HG02973 (cell line): ENCODE measurements around the gene ZIC4.

Source experiments
- ATAC-seq: cut with Tn5 transposase; IDR thresholded peaks from one replicate; pipeline ENCODE4 v1.9.1; 2021; ENCODE audit warnings: moderate library complexity; ENCODE audit not compliant: unreplicated experiment

ZIC4 gene

DNA sequence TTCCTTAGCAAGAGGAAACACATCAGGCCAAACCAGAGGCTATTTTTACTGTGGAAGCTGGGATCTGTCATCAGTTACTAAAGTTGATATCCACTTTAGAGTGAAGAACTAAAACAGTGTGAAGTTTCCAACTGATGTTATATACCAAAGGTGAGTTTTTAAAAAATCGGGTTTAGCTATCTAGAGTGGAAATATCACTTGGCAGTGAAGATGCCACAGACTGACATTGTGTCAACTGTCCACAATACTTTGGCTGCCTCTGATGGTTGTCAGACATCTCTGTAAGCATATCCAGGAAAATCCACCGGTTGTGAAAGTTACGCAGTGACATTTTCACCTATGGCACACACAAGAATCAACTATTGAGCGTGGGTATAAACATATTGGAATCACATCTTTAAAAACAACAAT, 12.0 kb upstream of the ZIC4 start:
- ATAC-seq = no peak

DNA sequence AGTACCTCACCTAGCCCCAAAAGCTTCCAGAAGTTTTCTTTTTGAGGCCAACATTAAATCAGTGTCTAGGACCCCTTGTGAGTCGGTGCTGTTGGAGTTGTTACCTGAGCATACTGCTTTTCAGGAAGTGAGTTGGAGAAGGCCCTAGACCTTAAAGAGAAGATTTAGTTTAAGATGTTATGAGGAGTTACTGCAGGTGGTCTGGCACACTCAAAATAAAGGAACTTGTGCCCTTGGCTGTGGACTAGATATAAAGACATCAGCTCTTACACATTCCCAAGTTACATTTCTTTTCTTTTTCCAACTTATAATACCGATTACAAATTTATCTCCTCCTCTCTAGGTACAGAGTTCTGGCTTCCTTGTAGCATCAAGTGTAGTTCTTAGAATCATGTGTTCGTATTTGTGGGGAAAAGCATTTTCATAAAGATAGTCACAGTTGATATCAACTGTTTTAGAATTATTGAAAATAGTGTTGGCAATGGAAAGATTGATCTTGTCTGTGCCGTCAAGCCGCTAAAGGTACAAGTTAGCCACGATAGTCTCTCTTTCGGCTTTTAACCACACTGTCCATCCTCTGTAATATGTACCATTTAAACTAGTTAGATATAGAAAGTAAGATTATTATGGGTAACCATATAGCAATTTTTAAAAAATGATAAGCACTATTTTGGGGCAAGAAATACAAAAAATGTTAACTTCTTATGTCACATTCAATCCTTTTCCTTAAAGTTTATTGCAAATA, 11.4 kb upstream of the ZIC4 start:
- no peak for ATAC-seq

DNA sequence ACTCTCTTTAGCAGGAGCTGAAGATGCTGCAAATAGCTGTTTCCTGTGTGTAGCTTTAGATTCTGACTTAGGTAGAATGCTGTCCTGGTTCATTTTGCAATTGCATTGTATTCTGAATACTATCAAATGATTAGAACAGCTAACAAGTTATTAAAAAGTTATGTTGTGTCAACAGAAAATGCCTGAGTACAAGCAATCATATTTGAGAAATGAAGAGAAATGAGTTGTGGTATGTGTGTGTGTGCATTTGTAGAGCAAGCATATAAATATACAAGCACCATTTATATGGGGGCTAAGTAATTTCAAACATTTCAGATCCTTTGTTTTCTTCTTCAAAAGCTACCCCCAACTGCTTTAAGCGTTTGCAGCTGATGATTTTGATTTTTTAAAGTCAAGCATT, 10.6 kb upstream of the ZIC4 start:
- ATAC-seq = no peak

DNA sequence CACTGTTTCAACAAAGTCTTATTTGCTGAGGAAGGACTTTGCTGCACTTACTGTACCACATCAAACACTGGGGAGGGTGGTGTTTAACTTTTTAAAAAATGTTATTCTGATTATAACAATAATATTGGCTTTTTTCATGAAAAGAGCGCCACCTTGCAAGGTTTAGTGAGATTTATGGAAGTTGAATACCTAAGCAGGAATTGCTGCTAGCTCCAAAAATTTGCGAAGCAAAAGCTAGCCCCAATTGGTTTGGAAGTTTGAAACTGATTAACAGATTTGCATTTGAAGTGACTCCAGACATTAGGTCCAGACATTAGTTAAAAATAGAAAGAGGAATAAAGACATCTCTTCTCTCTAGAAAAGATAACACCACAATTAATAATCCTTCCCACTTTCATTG, 9.5 kb upstream of the ZIC4 start:
- ATAC-seq = no peak

DNA sequence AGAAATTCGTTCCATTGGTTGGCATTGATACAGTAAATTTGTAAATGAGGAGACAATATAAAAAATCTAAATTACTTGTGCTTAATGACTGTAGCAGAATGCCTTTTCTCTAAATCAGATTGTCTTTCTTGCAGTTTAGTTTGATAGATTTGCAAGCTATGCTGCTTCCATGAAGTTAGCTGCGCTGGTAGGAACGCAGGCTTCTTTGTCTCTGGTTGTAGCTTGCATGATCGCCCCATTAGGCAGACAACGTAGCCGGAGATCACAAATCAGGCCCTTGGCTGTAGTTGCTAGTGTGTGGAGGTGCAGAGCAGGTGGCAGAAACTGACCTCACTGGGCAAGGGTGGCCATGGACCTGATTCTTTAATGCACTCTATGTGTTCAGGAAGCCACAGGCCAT, 8.9 kb upstream of the ZIC4 start:
- ATAC-seq = no peak

DNA sequence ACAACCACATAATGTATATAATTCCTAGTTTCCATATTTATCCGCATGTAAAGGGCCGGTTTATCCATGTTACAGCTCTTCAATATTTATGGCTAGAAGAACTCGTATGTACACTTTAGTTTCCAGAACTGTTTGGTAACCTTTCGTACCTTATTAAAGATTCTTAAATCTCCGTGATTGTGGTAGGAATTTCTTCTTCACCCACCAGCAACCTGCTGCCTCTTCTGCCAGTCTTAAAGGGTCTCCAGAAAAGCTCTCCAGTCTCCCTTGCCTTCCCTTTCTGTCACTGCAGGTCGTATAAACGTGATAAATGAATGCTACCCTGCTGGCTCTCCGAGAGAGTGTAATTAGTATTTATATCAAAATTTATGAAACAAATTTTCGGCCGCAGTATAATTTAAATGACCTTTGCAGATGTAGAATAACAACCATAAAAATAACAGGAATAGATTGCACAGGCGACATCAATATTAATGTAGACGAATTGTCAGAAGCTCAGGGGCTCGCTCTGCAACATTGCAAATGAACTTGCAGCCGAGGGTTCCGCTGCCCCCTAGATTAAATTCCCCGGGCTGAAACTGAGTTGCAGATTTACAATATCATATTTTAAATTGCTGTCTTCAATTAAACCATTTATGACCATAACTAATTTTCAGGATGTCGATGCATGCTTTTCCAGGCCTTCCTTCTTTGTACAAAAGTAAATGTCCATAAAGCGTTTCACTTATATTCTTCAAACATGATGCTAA, 8.2 kb upstream of the ZIC4 start:
- no peak for ATAC-seq

DNA sequence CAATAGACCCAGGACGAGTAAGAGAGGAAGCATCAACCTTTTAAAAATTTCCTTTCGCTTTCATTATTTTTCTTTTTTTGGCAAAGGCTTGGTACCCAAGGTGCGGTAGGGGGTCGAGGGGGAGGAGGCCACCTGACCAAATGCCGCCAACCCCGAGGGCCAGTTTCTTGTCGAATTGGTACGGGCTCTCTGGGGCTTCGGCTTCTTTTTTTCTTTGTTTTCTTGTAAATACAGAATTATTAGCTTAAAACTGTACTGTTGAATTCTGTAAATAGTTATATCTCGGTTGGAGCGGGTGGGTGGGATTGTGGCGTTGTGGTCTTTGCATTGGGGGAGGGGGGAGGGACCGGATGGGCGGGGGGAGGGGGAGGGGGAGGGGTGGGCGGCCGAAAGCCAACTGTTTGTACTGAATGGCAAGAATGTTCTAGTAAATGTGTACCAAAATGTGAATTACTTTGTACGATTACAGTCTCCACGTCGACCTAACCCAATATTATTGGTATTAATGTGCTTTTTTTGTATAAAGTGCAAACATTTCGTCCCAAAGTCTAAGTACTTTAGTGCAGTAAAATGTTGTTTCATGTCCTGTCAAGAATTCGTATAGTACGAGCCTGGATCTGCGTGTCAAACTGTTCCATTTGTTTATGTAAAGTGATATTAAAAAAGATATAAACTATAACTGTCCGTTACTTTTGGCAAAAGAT, 7.5 kb upstream of the ZIC4 start:
- no peak for ATAC-seq

DNA sequence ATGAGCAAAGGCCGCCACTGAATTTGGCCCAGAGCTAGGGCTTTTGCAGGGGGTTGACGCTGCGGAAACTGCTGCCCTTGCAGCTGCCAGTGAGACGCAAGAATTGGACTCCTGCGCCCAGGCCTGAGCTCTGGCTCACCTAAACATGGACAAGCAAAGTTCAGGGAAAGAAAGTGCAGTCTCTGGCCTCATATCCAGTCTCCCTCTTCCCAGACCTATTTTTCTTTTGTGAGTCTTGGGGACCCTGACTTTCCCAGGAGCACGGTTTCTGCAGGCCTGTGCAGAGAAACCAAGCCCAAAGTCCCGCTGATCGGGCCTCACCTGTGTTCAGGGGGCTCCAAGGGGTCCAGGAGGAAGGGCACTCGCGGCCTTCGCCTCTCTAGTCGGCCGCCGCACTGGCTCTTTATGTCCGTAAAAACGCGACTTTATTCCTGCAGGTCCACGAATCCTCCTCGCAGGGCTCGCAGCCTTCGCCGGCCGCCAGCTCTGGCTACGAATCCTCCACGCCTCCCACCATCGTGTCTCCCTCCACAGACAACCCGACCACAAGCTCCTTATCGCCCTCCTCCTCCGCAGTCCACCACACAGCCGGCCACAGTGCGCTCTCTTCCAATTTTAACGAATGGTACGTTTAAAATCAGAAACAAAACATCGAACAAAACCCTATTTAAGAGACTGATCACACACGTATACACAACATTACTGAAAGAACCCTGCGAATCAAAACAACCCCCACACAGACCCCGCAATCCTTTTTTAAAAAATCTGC, 6.8 kb upstream of the ZIC4 start:
- no peak for ATAC-seq

DNA sequence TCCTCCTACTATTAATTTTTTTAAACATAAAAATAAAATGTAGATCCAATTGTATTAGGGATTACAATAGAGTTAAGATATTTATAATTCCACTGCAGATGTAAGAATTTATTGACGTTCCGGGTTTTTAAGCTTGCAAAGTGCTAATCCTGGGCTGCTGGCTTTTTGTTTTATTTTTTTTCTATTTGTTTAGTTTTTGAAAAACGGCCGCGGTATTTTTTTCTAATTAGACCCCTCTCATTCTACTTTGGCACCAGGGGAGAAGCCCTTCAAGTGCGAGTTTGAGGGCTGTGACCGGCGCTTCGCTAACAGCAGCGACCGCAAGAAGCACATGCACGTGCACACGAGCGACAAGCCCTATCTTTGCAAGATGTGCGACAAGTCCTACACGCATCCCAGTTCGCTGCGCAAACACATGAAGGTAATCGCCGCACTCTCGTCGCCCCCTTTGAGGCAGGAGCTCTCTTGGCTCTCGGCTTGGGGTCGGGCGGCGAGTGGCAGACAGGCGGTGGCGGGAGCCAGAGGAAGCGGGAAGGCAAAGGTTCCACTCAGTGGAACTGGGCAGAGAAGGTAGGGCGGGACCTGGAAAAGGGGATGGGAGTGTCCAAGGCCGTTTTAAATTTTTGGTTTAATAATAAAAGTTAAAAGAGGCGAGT, 6.0 kb upstream of the ZIC4 start:
- no peak for ATAC-seq

DNA sequence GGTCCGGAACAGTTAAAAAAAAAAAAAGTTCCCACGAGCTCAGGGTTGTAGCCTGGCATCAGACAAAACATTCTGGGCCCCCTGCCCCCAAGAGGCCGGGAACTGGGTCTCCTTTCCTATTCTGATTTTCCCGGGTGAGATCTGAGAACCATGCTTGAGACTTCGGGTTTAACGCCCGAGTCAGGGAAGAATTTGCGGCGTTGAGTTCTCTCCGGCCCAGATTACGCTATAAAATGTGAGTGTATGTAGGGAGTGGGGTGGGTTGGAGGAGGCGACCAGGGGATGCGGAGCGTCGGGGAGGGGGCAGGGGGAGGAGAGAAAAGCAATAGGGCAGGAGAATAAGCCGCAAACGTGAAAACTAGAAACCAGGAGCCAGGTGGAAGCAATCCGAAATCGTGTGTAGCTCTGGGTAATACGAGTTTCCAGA, 5.5 kb upstream of the ZIC4 start:
- no peak for ATAC-seq

DNA sequence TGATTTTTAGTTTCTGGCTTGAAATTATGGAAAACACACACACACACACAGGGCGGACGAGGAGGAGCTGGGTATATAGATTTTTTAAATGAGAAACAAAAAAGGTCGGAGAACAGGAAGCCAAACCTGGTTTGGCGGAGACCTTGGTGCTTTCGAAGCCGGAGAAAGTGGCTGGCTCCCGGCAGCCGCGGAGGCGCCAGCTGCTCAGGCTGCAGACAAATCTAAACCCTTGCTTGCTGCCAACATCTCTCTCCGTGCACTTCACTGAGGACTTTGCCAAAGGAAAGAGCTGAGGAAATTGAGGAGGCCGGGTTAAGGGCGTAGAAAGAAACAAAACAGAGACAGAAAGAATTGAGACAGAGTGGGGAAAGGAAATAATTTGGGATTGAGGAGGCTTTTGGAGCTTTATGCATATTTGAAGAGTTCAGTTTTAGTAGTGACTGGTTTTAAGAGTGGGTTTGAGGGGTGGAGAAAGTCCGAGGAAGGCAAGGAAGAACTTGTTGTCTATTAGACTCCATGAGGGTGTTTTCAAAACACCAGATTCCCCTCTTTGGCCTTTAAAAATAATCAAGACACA, 5.0 kb upstream of the ZIC4 start:
- ATAC-seq = no peak

DNA sequence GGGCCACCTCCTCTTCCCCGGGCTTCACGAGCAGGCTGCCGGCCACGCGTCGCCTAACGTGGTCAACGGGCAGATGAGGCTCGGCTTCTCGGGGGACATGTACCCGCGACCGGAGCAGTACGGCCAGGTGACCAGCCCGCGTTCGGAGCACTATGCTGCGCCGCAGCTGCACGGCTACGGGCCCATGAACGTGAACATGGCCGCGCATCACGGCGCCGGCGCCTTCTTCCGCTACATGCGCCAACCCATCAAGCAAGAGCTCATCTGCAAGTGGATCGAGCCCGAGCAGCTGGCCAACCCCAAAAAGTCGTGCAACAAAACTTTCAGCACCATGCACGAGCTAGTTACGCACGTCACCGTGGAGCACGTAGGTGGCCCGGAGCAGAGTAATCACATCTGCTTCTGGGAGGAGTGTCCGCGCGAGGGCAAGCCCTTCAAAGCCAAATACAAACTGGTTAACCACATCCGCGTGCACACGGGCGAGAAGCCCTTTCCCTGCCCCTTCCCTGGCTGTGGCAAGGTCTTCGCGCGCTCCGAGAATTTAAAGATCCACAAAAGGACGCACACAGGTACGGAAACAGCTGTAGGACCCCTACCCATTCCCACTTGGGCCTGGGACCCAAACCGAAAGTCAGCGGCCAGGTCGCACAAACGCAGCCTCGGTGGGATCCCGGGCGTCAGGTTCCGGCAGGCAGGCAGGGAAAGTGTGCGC, 4.3 kb upstream of the ZIC4 start:
- ATAC-seq = no peak

DNA sequence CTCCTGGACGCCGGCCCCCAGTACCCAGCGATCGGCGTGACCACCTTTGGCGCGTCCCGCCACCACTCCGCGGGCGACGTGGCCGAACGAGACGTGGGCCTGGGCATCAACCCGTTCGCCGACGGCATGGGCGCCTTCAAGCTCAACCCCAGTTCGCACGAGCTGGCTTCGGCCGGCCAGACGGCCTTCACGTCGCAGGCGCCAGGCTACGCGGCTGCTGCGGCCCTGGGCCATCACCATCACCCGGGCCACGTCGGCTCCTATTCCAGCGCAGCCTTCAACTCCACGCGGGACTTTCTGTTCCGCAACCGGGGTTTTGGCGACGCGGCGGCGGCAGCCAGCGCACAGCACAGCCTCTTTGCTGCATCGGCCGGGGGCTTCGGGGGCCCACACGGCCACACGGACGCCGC, 3.8 kb upstream of the ZIC4 start:
- ATAC-seq = no peak

DNA sequence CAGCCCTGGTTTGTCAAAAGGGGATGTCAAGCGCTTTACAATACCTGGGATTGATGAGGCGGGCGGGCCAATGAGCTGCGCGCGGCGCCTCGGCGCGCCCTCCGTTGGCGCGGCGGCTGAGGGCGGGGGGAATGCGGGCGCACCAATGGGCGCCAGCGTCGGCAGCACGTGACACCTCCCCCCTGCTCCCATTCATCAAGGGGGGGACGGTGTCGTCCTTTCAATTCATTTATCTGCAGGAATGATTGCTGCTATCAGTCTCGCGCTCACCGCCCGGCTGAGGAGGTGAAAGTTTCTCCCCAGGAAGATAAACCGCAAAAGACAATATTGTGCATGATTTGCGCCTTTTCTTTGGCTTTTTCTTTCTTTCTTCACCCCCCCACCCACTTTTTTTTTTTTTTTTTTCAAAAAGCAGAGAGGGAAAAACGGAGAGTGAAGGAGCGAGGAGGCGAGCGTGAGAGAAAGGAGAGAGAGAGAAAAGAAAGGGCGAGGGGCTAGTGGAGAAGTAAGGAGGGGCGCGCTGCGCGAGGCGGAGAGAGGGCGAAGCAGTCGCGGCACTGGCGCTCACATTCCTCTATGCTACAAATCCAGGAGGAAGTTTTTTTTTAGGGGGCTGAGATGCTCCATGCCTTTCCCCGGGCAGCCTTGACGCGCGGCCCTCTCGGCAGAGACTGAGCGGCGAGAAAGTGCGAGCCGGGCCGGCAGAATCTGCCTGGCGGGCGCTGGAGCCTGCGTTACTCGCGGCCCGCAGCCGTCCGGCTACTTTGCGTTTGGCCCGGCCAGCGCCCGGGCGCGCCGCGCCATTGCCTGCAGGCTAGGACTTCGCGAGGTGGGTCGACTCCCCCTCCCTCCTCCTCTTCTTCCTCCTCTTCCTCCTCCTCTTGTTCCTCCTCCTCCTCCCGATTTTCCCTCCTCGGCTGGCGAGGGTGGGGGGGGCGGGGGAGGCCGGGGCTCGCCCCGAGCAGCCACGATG, 3.1 kb upstream of the ZIC4 start, which contains the start of gene ZIC1:
ZIC1 (plus strand) TSS at position 223 of the 973 bp plus-strand sequence; CDS start at position 971, 748 bp downstream.
- ATAC-seq = no peak

DNA sequence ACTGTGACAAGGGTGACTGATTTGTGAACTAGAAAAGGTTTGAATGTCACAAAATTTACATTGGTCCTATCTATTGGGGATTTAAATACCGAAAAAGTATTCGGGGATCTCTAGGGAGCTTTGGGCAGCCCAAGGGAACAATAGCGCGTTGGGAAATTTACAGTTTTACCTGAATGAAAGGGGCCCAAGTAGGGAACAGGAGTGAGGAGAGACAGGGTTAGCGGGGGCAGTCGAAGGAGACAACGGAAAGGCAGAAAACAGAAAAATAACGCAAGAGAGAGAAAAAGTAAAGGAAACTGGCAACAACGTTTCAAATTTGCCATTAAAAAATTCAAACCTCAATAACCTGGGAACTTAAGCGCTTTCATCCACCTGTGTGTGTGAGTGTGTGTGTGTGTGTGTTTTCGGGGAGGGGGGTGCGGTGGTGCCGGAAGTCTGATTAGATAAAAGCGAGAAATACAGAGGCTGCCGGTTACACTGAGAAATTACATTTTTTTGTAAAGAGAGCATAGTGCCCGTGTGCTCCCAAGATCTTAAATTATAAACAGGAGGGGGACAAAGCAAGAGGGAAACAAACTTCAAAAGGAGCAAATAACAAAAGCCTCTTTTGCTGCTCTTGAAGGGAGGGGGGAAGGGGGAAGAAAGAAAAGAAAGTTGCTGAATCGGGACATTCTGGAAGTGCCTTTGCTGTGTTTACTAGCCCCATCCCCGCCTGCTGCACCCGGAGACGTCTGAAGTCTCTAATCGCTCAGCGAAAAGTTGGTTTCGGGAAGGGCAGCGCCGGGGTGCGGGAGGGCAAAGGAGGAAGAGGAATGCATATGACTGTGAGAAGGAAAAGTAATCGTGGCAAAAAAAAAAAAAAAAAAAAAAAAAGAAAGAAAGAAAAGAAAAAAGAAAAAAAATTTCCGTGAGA, 2.1 kb upstream of the ZIC4 start:
- ATAC-seq = no peak

DNA sequence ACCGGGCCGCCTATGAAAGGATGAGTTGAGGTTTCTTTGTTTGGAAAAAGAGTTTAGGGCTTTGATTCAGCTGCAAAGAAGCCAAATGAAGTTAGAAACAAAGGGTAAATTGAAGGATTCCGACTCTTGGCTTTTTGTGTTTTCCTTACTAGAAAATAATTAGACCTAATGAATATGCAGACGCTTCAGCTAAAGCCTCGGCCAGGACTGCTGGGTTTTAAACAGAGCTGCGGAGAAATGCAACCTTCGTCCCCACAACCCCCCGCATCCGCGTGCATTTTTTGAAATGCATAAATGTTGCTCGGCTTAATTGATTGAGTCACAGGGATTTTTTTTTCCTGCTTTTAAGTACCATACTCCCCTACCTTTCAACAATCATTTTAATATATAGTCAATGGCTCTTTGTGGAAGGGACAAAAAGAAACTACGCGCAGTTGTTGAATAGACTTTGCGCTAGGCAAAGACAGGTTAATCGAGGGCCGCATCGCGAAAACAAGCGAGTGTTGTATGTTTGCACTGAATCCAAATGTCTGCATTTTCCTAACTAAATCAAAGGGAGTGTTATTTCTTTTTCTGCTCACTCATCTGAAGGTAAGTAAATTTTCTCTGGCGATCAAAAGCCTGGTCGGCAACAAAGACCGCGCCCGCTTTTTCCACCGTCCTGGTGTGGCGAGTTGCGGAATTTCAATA, 1.3 kb upstream of the ZIC4 start:
- no peak for ATAC-seq

DNA sequence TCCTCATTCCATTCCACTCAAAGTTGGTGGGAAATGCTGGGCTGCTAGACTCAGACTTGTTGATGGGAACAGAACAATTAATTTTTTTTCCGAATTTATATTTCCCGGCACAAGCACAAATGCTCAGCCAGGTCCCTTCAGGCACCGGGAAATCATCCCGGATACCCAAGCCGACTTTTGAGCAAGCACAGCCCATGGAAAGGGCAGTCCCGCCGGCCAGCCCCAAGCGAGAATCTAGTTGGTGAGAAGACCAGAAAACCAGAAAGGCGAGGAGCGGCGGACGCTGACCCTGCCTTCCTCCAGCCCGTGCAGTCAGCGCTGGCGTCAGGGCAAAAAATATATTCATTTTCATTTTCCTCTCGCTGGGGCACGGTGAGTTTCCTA, 763 bp upstream of the ZIC4 start:
- ATAC-seq = no peak
